ENCODE measurements around the gene SLC35E3. TPM values are rescaled to one million over a fixed set of nuclear protein-coding genes. Genes with fewer than 3 reads are reported as not detected.

The SLC35E3 gene
- total RNA-seq, 4 donors from 2014 or later = 1.6 to 8.1 (median 4.6) TPM

DNA sequence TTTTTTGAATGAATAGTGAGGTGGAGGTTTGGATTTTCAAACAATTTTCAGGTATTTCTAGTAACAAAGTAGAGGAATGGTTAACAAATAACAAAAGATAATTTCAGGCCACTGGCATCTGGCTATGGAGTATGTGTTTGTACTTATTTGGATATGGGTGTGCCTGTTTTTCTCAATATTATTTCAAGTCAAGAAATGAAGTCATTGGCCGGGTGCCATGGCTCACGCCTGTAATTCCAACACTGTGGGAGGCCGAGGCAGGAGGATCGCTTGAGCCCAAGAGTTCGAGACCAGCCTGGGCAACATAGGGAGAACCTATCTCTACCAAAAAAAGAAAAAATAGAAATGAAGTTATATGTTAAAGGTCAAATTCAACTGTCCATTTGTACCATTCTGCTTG lies 13.9 kb downstream of the SLC35E3 start:
- 93 to 100% methylated on average over 5 of the region's 5 CpGs for WGBS, 2 donors (ENCODE audit: low coverage in 1 of 2)
- in situ Hi-C loops (cut with MboI; ENCODE audit: low pct_ligation_motif_present in 1 of 4, low pct_unique_long_range_greater_than_20kb in 1 of 4, low sequenced_read_pairs in 3 of 4) = no loop called here
- no peak for TF ChIP-seq POLR2AphosphoS5 (IDR thresholded peaks at IDR 0.05)
- no peak for TF ChIP-seq CTCF (IDR thresholded peaks at IDR 0.05)
- TF ChIP-seq EP300 (IDR thresholded peaks at IDR 0.05; ENCODE audit: low read depth) = no peak
- no peak for TF ChIP-seq POLR2A (IDR thresholded peaks at IDR 0.05)
- no peak for DNase-seq
- Histone ChIP-seq H3K27me3 (no peaks in the 10 kb centered on the region), H3K4me3 (no peak overlapping the region), H3K36me3 (no peaks in the 10 kb centered on the region), H3K4me1 (no peaks in the 10 kb centered on the region), H3K9me3 (no peaks in the 10 kb centered on the region), H3K27ac (no peak overlapping the region)
- intact Hi-C loops (cut with DNase I; ENCODE audit: low total_unique reads) = no loop called here

GRCh38 chr12:68760806-68761441 lies 14.9 kb downstream of the SLC35E3 start:
- no peak overlapping the region for H3K27ac ChIP-seq
- H3K27me3 ChIP-seq = no peaks in the 10 kb centered on the region
- no peaks in the 10 kb centered on the region for H3K4me1 ChIP-seq
- H3K36me3 ChIP-seq = no peaks in the 10 kb centered on the region
- in situ Hi-C loops (cut with MboI; ENCODE audit: low pct_ligation_motif_present in 1 of 4, low pct_unique_long_range_greater_than_20kb in 1 of 4, low sequenced_read_pairs in 3 of 4) (no loop called here), intact Hi-C loops (cut with DNase I; ENCODE audit: low total_unique reads) (no loop called here)
- H3K4me3 ChIP-seq = no peak overlapping the region
- no peak for TF ChIP-seq POLR2AphosphoS5 (IDR thresholded peaks at IDR 0.05)
- TF ChIP-seq EP300 (IDR thresholded peaks at IDR 0.05; ENCODE audit: low read depth) = no peak
- TF ChIP-seq POLR2A (IDR thresholded peaks at IDR 0.05) = no peak
- no peak for TF ChIP-seq CTCF (IDR thresholded peaks at IDR 0.05)
- no peaks in the 10 kb centered on the region for H3K9me3 ChIP-seq
- 90 to 94% methylated on average over 6 to 7 of the region's 7 CpGs for WGBS, 2 donors (ENCODE audit: low coverage in 1 of 2)
- no peak for DNase-seq

DNA sequence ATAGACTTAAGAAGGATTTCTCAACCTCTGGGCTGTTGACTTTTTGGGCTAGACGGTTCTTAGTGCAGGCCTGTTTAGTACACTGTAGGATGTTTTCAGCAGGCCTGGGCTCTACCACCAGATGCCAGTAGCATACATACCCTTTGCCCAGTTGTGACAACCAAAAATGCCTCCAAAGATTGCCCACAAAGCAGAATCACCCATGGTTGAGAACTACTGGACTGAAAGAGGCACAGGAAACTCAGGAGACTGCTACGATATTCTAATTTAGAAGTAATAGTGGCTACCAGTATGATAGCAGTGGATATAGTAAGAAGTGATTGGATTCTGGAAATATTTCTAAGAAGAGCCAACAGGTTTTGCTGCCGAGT lies 15.5 kb downstream of the SLC35E3 start:
- in situ Hi-C loops (cut with MboI; ENCODE audit: low pct_ligation_motif_present in 1 of 4, low pct_unique_long_range_greater_than_20kb in 1 of 4, low sequenced_read_pairs in 3 of 4) (no loop called here), intact Hi-C loops (cut with DNase I; ENCODE audit: low total_unique reads) (no loop called here)
- Histone ChIP-seq H3K4me3 (no peak overlapping the region), H3K4me1 (no peaks in the 10 kb centered on the region), H3K27me3 (no peaks in the 10 kb centered on the region), H3K9me3 (no peaks in the 10 kb centered on the region), H3K36me3 (no peaks in the 10 kb centered on the region), H3K27ac (no peak overlapping the region)
- DNase-seq = no peak
- 97 to 100% methylated on average over 1 to 3 of the region's 3 CpGs for WGBS, 2 donors (ENCODE audit: low coverage in 1 of 2)
- TF ChIP-seq POLR2AphosphoS5 (IDR thresholded peaks at IDR 0.05) = no peak
- TF ChIP-seq POLR2A (IDR thresholded peaks at IDR 0.05) = no peak
- no peak for TF ChIP-seq CTCF (IDR thresholded peaks at IDR 0.05)
- TF ChIP-seq EP300 (IDR thresholded peaks at IDR 0.05; ENCODE audit: low read depth) = no peak

- Histone ChIP-seq H3K36me3 (no peaks in the 10 kb centered on the region), H3K27me3 (no peaks in the 10 kb centered on the region), H3K27ac (no peak overlapping the region), H3K9me3 (no peaks in the 10 kb centered on the region), H3K4me3 (no peak overlapping the region), H3K4me1 (no peaks in the 10 kb centered on the region)
- in situ Hi-C loops (cut with MboI; ENCODE audit: low pct_ligation_motif_present in 1 of 4, low pct_unique_long_range_greater_than_20kb in 1 of 4, low sequenced_read_pairs in 3 of 4) (no loop called here), intact Hi-C loops (cut with DNase I; ENCODE audit: low total_unique reads) (no loop called here)
- DNase-seq = no peak
- WGBS, 2 donors (ENCODE audit: low coverage in 1 of 2) = 80 to 86% methylated on average over 4 to 8 of the region's 8 CpGs
- TF ChIP-seq EP300 (IDR thresholded peaks at IDR 0.05; ENCODE audit: low read depth) (no peak), POLR2A (IDR thresholded peaks at IDR 0.05) (no peak), POLR2AphosphoS5 (IDR thresholded peaks at IDR 0.05) (no peak), CTCF (IDR thresholded peaks at IDR 0.05) (no peak)
Measured at GRCh38 chr12:68761901-68762630, 16.1 kb downstream of the SLC35E3 start.

All from transverse colon (tissue), 4 donors.